Osteoblast (primary cell): ENCODE results near the gene ZNF17. TPM values are rescaled to one million over a fixed set of nuclear protein-coding genes. Genes with fewer than 3 reads are reported as not detected.
"Not testable (repeated sequence)": the region's sequence is repeated elsewhere in the genome, so short reads cannot be mapped to it uniquely, and the experiment has no call there.

Experiments
- DNase-seq: peaks from one replicate; pipeline ENCODE4 v3.0.0; 2011; ENCODE audit warnings: low spot score, mixed read lengths; ENCODE audit not compliant: insufficient read length; ENCODE audit errors: missing footprints
- H2AFZ ChIP-seq: 2 replicates; pipeline ENCODE4 v1.6.0; 2011; ENCODE audit warnings: mild to moderate bottlenecking, low read length
- H3K27ac ChIP-seq: 2 replicates; pipeline ENCODE4 v1.5.1; 2011; ENCODE audit warnings: mild to moderate bottlenecking, low read depth, low read length, moderate library complexity
- H3K27me3 ChIP-seq: 2 replicates; pipeline ENCODE4 v1.6.0; 2012; ENCODE audit warnings: mild to moderate bottlenecking, control low read depth, inconsistent platforms, low read length, moderate library complexity; ENCODE audit not compliant: insufficient read depth
- H3K36me3 ChIP-seq: 2 replicates; pipeline ENCODE4 v1.5.1; 2011; ENCODE audit warnings: mild to moderate bottlenecking, low read length, control low read depth, moderate library complexity; ENCODE audit not compliant: insufficient read depth
- H3K4me1 ChIP-seq: 2 replicates; pipeline ENCODE4 v1.5.1; 2011; ENCODE audit warnings: mild to moderate bottlenecking, low read length, control low read depth, moderate library complexity; ENCODE audit not compliant: insufficient read depth
- H3K4me2 ChIP-seq: 2 replicates; pipeline ENCODE4 v1.6.0; 2011; ENCODE audit warnings: mild to moderate bottlenecking, low read length; ENCODE audit not compliant: insufficient read depth
- H3K4me3 ChIP-seq: fragments of 200-600 bp; sonication (generic); 3 replicates; pipeline ENCODE4 v1.5.1; 2012; ENCODE audit warnings: mild to moderate bottlenecking, low read length, inconsistent platforms; ENCODE audit not compliant: insufficient read depth
- H3K79me2 ChIP-seq: 2 replicates; pipeline ENCODE4 v1.6.0; 2012; ENCODE audit warnings: mild to moderate bottlenecking, low read length, control low read depth, inconsistent platforms; ENCODE audit not compliant: insufficient read depth
- H3K9me3 ChIP-seq: 2 replicates; pipeline ENCODE4 v1.5.1; 2011; ENCODE audit warnings: low read depth, low read length, control low read depth
- H4K20me1 ChIP-seq: 2 replicates; pipeline ENCODE4 v1.6.0; 2012; ENCODE audit warnings: mild to moderate bottlenecking, low read length, control low read depth; ENCODE audit not compliant: insufficient read depth
- CTCF ChIP-seq: IDR thresholded peaks from 2 replicates; pipeline ENCODE4 v1.5.1; 2011; ENCODE audit warnings: mild to moderate bottlenecking, low read depth, low read length, moderate library complexity; ENCODE audit errors: extremely low read depth
- total RNA-seq: library from RNA; depleted of rRNA; stranded (reverse); fragments of >200 nt; gene quantifications from 2 replicates; pipeline ENCODE4 v1.2.3, GENCODE V29; 2012

Gene ZNF17
- total RNA-seq, 1 donor: 12.7 TPM

DNA sequence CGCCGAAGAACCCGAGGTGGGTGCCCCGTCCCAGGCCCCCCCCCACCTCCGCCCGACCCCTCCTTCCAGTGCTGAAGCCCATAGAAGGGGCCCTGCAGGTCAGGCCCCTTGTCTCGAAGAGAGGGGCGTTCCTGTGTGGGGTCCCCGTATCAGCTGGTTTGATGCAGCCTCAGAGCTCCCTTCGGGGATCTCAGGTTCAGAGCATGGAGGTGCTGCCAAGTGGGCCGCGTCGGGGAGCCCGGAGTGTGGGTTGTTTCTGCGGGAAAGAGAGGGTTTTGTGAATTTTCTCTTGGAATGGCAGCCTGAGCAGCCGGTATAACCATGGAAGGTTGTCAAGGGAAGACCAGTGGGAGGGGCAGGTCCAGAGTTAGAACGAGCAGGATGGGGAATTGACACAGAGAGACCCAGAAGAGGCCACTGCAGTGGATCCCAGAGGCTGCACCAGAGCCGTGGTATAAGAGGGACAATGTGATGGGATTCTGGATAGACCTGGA lies 47.2 kb upstream of the ZNF17 start:
- Histone ChIP-seq H3K36me3 (peaks cover 7% of the 10 kb centered on the region), H4K20me1 (no peaks in the 10 kb centered on the region), H3K4me1 (peaks cover 8% of the 10 kb centered on the region), H3K27ac (peak overlapping the region; percentile 55), H3K9me3 (peaks cover under 1% of the 10 kb centered on the region), H2AFZ (peak overlapping the region; percentile 73), H3K27me3 (no peaks in the 10 kb centered on the region), H3K4me3 (peak overlapping the region; percentile 76), H3K4me2 (peak overlapping the region; percentile 89), H3K79me2 (peaks cover 20% of the 10 kb centered on the region)
- no peak for TF ChIP-seq CTCF
- DNase-seq: peak; percentile 71

DNA sequence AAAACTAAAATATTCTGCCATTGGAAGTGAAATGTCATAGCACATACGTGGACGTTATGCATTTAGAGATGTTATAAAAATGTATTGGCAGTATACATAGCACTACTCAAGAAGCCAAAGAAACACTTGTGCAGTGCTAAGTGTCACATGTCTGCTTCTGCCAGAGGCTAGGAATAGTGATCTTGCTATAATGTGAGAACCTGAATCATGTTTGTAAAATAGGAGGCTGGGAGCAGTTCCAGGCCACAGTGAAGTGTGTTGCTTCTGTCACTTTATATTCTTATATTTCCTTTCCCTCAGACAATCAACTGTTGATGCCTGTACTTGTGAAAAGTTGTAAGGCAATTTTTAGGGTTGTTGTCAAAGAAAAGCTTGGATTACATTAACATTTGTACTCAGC lies 44.2 kb upstream of the ZNF17 start:
- Histone ChIP-seq H3K9me3 (no peaks in the 10 kb centered on the region), H4K20me1 (no peaks in the 10 kb centered on the region), H3K27me3 (no peaks in the 10 kb centered on the region), H3K36me3 (peaks cover 5% of the 10 kb centered on the region), H3K4me2 (no peak overlapping the region), H2AFZ (no peak overlapping the region), H3K79me2 (peaks cover 20% of the 10 kb centered on the region), H3K4me1 (peaks cover 8% of the 10 kb centered on the region), H3K27ac (no peak overlapping the region), H3K4me3 (no peak overlapping the region)
- TF ChIP-seq CTCF: no peak
- DNase-seq: no peak

DNA sequence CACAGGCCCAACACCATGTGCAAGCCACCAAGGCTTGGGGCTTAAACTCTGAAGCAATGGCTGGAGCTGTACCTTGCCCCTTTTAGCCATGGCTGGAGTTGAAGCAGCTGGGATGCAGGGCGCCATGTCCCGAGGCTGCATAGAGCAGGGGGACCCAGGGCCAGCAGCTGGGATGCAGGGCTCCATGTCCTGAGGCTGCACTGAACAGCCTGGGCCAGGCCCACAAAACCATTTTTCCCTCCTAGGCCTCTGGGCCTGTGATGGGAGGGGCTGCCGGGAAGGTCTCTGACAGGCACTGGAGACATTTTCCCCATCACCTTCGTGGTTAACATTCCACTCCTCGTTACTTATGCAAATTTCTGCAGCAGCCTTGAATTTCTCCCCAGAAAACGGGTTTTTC lies 36.8 kb upstream of the ZNF17 start:
- Histone ChIP-seq H3K79me2 (no peaks in the 10 kb centered on the region), H3K4me3 (no peak overlapping the region), H3K36me3 (peaks cover 48% of the 10 kb centered on the region), H3K27ac (no peak overlapping the region), H4K20me1 (no peaks in the 10 kb centered on the region), H3K4me2 (no peak overlapping the region), H3K9me3 (peaks cover 24% of the 10 kb centered on the region), H3K27me3 (no peaks in the 10 kb centered on the region), H3K4me1 (no peaks in the 10 kb centered on the region), H2AFZ (no peak overlapping the region)
- DNase-seq: no peak
- TF ChIP-seq CTCF: no peak

DNA sequence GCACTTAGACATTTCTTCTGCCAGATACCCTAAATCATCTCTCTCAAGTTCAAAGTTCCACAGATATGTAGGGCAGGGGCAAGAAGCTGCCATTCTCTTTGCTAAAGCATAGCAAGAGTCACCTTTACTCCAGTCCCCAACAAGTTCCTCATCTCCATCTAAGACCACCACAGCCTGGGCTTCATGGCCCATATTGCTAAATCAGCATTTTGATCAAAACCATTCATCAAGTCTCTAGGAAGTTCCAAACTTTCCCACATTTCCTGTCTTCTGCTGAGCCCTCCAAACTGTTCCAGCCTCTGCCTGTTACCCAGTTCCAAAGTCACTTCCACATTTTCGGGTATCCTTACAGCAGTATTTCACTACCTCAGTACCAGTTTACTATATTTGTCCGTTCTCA lies 36.3 kb upstream of the ZNF17 start:
- peaks cover 48% of the 10 kb centered on the region for H3K36me3 ChIP-seq
- not testable (repeated sequence) for H3K4me3 ChIP-seq, H4K20me1 ChIP-seq, H3K4me2 ChIP-seq, H3K79me2 ChIP-seq, DNase-seq, H2AFZ ChIP-seq, H3K4me1 ChIP-seq, H3K27me3 ChIP-seq, H3K27ac ChIP-seq
- H3K9me3 ChIP-seq: peaks cover 29% of the 10 kb centered on the region

DNA sequence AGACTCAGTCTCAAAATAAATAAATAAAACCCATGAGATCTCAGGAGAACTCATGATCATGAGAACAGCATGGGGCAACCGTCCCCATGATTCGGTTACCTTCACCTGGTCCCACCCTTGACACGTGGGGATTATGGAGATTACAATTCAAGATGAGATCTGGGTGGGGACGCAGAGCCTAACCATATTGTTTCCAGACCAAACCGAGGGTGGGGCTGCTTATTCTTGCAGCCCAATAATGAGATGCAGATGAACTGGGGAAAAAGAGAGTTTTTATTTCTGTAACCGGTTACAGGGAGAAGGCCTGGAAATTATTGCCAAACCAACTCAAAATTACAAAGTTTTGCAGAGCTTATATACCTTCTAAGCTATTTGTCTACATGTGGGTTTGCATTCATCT lies 34.8 kb upstream of the ZNF17 start:
- Histone ChIP-seq H3K27me3 (no peaks in the 10 kb centered on the region), H3K4me3 (no peak overlapping the region), H3K27ac (no peak overlapping the region), H2AFZ (no peak overlapping the region), H3K9me3 (peaks cover 32% of the 10 kb centered on the region), H3K36me3 (peaks cover 48% of the 10 kb centered on the region), H3K79me2 (no peaks in the 10 kb centered on the region), H3K4me1 (no peaks in the 10 kb centered on the region), H4K20me1 (no peaks in the 10 kb centered on the region), H3K4me2 (no peak overlapping the region)
- TF ChIP-seq CTCF: no peak
- DNase-seq: no peak
